Mucosa of descending colon (tissue), 3 donors: Measurements from ENCODE around the gene EVA1A. TPM values are rescaled to one million over a fixed set of nuclear protein-coding genes. Genes with fewer than 3 reads are reported as not detected.

ENCODE experiments used
- ATAC-seq: fragments of 200-7000 bp; cut with Tn5 transposase; one replicate; pipeline ENCODE4 v1.9.1; 2020; ENCODE audit warnings: mild to moderate bottlenecking, moderate library complexity
- DNase-seq, 3 donors: peaks; one replicate each; pipeline ENCODE4 v3.0.0-alpha.2; 2020
- H3K36me3 ChIP-seq: fragments of 200-600 bp; one replicate; pipeline ENCODE4 v1.8.0; 2021; ENCODE audit warnings: low read depth, mild to moderate bottlenecking
- H3K4me1 ChIP-seq: fragments of 200-600 bp; one replicate; pipeline ENCODE4 v1.8.0; 2021; ENCODE audit warnings: low read depth, mild to moderate bottlenecking
- H3K4me3 ChIP-seq: fragments of 200-600 bp; one replicate; pipeline ENCODE4 v1.8.0; 2021; ENCODE audit warnings: mild to moderate bottlenecking
- H3K9me3 ChIP-seq: fragments of 200-600 bp; one replicate; pipeline ENCODE4 v1.8.0; 2021; ENCODE audit warnings: mild to moderate bottlenecking
- intact Hi-C, 2 donors: fragments of 100-400 bp; cut with DNase I in 1 of 2; cut with micrococcal nuclease in 1 of 2; formaldehyde crosslinking; loops; one replicate each; pipeline versions ENCODE4 v1.11.0 to v1.11.1; 2022; cut with DNase I, micrococcal nuclease
- total RNA-seq, 3 donors: library from RNA; stranded (reverse); fragmentation: NEBNext Ultra II Directional in 2 of 3; extraction: Animal tissue kit (Norgen Biotek cat#: 25700) in 2 of 3; gene quantifications; one replicate each; pipeline versions ENCODE4 v1.2.1 to v1.2.4, GENCODE V29; 2021 to 2023
- TF ChIP-seq, protein P1 (sequence below): fragments of 200-600 bp; IDR thresholded peaks from one replicate; pipeline ENCODE4 v1.8.0; 2022; ENCODE audit warnings: antibody characterized with exemption, mild to moderate bottlenecking
- donor health status: DM: no; HTN: no; CAD: no; lungs with moderate emphysema.
- donor health status: DM: no; HTN: no; CAD: no.
- donor health status: DM: no; HTN: yes; CAD: no.

The EVA1A gene
- total RNA-seq, 3 donors from 2014 or later, result 0.72 to 1.3 TPM; not detected in 1

DNA sequence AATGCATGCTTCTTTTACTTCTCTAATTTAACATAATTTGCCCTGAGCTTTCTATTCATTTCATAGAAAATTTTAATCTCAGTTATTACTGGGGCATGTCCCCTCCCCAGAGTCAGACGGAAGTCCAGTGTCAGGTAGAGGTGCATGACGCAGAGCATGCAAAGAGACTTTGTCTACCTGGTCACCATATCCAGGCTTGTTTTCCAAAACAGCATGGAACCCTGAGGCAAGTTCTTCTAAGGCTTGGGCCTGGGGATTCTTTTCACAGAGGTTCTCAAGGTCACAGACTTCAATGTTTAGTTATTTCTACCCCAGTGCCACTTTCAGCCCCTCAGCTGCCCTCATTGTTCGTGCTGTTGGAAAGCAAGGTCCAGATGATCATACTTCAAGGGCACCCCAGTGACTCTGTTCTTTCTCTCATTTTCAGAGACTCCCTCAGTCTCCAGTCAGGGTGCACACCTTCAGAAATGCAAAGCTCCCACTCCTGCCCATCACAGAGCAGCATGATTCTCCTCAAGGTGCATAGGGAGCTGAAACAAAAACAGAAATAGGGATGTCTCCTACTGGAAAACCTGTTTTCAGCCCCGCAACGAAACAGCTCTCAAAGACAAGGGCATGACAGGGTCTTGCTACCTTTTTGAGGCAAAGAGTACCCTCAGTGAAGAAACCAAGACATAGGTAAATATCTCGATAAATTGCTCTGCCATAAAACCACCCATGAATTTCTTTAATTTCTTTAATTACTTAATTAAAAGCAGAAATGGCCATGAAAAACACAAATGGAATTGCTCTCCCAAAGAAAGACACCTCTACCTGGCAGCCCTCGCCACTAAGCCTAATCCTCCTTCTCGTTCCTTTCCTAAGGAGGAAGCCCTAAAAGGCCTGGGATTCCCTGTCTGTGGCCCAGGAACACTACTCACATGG lies 9.5 kb upstream of the EVA1A start:
- TF ChIP-seq, protein P1, sequence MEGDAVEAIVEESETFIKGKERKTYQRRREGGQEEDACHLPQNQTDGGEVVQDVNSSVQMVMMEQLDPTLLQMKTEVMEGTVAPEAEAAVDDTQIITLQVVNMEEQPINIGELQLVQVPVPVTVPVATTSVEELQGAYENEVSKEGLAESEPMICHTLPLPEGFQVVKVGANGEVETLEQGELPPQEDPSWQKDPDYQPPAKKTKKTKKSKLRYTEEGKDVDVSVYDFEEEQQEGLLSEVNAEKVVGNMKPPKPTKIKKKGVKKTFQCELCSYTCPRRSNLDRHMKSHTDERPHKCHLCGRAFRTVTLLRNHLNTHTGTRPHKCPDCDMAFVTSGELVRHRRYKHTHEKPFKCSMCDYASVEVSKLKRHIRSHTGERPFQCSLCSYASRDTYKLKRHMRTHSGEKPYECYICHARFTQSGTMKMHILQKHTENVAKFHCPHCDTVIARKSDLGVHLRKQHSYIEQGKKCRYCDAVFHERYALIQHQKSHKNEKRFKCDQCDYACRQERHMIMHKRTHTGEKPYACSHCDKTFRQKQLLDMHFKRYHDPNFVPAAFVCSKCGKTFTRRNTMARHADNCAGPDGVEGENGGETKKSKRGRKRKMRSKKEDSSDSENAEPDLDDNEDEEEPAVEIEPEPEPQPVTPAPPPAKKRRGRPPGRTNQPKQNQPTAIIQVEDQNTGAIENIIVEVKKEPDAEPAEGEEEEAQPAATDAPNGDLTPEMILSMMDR, result no peak
- H3K4me1 ChIP-seq, result no peaks in the 10 kb centered on the region
- no peaks in the 10 kb centered on the region for H3K36me3 ChIP-seq
- no peak for DNase-seq
- H3K4me3 ChIP-seq, result no peak overlapping the region
- no peak for ATAC-seq
- intact Hi-C loops, result no loop called here
- no peaks in the 10 kb centered on the region for H3K9me3 ChIP-seq

DNA sequence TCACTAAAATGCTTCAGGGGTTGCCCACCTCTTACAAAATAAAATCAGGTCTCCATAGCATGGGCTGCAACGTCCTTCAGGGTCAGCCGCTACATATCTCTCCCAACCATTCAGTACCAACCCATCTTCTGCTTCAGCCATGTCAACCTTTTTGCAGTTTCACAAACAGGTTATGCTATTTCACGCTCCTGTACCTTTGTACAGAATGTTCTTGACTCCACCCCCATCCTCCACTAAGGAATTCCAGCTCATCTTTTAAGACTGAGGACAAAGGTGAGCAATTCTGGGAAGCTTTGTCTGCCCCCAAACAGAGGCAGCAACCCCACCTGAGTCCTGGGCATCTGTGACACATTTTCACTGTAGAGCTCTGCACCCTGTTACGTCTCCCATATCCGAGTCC lies 8.8 kb upstream of the EVA1A start:
- DNase-seq, result no peak
- intact Hi-C loops, result no loop called here
- TF ChIP-seq, protein P1, result no peak
- Histone ChIP-seq H3K4me3 (no peak overlapping the region), H3K9me3 (no peaks in the 10 kb centered on the region), H3K36me3 (no peaks in the 10 kb centered on the region), H3K4me1 (no peaks in the 10 kb centered on the region)
- no peak for ATAC-seq

DNA sequence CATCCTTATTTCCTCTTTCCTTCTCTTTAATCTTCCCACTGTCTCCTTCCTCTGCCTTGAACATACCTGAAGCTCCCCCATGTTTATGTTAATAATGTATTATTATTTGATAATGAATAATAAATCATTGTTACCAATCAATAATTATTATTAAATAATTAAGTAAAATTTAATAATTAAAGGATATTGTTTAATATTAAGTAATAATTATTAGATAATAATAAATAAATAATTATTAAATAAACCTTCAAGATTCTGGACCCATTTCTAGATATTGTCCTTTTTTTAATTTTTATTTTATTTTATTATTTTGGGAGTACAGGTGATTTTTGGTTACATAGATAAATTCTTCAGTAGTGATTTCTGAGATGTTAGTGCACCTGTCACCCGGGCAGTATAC lies 7.4 kb upstream of the EVA1A start:
- Histone ChIP-seq H3K4me1 (no peaks in the 10 kb centered on the region), H3K9me3 (no peaks in the 10 kb centered on the region), H3K36me3 (no peaks in the 10 kb centered on the region), H3K4me3 (no peak overlapping the region)
- ATAC-seq (no peak), DNase-seq (no peak)
- intact Hi-C loops, result no loop called here
- TF ChIP-seq, protein P1, result no peak

DNA sequence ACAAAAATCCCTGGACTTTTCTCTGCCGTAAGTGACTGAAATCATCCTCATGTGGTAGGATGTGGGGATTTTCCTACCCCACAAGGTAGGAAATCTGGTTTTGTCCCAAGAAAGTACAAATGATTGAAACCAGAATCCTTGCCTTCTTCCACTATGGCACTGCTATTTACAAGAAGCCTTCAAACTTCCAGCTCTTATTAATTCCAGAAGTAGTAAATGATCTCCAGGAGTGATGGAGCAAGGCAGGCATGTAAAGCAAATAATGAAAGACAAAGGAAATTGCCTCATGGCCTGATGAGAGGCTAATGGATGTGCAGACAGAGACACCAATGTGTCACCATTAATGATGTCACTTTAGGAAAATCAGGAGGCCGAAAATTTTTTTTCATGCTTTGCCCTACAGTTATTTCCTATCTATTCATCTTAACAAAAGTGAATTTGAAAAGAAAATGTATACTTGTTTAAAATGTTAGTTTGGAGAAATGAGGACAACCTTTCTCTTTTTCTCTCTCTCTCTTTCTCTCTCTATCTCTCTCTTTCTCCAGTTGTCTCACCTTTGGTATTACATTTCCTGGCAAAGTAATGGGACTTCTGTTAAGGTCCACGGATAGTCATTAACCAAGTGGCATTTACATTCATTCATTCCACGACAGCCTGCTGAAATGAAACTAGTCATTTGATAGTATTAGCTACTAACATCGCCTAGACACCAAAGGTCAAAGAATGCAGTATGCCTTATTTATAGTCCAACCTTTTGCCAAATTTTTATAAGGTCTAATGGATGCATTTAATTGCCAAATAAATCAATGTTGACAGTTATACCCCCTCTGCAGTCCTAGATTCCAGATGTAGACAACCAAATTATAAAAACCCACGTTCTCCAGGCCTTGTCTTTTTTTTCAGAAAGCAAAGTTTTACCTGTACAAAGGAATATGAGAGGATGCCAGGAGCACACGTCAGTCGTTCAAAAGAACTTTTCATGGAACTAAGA lies 5.0 kb upstream of the EVA1A start:
- TF ChIP-seq, protein P1, result no peak
- H3K9me3 ChIP-seq, result no peaks in the 10 kb centered on the region
- H3K36me3 ChIP-seq, result no peaks in the 10 kb centered on the region
- intact Hi-C loops, result no loop called here
- ATAC-seq, result no peak
- H3K4me3 ChIP-seq, result no peak overlapping the region
- no peaks in the 10 kb centered on the region for H3K4me1 ChIP-seq
- no peak for DNase-seq

DNA sequence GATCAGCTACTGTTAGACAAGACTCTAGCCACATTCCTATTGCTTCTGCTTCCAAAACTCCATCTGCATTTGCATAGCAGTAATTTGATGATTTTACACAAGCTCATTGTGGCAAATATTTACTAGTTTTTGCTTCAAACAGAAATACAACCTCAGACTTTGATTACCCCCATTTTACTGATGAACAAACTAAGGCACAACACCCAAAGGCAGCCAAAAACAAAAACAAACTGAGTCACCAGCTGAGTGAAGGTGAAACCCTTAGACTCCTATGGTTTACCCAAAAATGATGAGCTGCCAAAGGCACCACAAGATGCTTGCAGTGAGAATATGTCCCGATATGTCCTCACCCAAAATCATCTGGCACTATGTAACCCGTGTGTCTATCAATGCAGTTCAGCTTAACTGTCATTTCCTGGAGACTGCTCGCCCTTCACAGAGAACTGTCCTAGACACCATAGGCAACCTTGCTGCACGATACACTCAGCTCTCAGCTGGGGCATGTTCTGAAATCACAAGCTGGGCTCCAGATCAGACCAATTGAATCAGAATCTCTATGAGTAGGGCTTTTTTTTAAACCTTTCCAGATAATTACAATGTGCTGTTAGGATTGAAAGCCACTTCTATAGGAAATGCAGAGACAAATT lies 4.1 kb upstream of the EVA1A start:
- H3K36me3 ChIP-seq, result no peaks in the 10 kb centered on the region
- DNase-seq (no peak), ATAC-seq (no peak)
- intact Hi-C loops, result no loop called here
- TF ChIP-seq, protein P1, result no peak
- H3K4me1 ChIP-seq, result no peaks in the 10 kb centered on the region
- no peaks in the 10 kb centered on the region for H3K9me3 ChIP-seq
- no peak overlapping the region for H3K4me3 ChIP-seq
